ENCODE measurements around the gene TTLL10.

Gene TTLL10, protein sequence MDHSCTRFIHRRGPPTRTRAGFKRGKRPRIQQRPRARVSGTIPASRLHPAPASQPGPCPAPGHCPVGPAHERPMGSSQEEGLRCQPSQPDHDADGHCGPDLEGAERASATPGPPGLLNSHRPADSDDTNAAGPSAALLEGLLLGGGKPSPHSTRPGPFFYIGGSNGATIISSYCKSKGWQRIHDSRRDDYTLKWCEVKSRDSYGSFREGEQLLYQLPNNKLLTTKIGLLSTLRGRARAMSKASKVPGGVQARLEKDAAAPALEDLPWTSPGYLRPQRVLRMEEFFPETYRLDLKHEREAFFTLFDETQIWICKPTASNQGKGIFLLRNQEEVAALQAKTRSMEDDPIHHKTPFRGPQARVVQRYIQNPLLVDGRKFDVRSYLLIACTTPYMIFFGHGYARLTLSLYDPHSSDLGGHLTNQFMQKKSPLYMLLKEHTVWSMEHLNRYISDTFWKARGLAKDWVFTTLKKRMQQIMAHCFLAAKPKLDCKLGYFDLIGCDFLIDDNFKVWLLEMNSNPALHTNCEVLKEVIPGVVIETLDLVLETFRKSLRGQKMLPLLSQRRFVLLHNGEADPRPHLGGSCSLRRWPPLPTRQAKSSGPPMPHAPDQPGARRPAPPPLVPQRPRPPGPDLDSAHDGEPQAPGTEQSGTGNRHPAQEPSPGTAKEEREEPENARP

DNA sequence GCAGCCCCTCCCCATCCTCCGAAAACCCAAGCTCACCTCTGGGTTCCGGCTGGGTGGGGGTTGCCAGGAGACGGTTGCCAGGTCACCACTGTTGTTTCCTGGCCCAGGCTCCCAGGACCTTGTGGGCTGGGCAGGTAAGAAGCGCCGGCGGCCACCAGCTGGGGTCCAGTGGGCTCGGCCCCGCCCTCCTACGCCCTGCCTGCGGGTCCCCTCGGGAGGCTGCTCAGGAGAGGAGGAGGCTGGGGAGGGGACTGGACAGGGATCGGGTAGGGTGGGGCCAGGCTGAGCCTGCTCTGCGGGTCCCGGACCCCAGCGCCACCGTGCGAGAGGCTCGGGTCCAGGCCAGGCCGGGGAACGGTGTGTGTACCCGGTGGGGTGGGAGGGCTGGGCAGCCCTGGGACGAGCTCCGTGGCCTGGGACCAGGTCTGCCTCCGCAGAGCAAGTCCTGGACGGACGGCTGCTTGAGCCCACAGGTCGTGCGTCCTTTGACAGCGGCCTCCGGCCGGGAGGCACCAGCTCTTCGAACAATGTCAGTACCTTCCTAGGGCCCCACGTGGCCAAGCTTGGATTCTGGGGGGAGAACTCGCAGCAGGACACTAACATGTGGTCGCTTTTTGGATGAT is at the start of gene TTLL10:
Gene TTLL10 (plus strand): TSS at position 88 of the 623 bp plus-strand sequence. CDS start 5,336 bp downstream, outside the sequence.
- peak; percentile 71 for DNase-seq (ENCODE audit: low spot score)

GRCh38 chr1:1124508-1124785 is 49.2 kb upstream of the TTLL10 start:
- no peak for DNase-seq (ENCODE audit: low spot score)

DNA sequence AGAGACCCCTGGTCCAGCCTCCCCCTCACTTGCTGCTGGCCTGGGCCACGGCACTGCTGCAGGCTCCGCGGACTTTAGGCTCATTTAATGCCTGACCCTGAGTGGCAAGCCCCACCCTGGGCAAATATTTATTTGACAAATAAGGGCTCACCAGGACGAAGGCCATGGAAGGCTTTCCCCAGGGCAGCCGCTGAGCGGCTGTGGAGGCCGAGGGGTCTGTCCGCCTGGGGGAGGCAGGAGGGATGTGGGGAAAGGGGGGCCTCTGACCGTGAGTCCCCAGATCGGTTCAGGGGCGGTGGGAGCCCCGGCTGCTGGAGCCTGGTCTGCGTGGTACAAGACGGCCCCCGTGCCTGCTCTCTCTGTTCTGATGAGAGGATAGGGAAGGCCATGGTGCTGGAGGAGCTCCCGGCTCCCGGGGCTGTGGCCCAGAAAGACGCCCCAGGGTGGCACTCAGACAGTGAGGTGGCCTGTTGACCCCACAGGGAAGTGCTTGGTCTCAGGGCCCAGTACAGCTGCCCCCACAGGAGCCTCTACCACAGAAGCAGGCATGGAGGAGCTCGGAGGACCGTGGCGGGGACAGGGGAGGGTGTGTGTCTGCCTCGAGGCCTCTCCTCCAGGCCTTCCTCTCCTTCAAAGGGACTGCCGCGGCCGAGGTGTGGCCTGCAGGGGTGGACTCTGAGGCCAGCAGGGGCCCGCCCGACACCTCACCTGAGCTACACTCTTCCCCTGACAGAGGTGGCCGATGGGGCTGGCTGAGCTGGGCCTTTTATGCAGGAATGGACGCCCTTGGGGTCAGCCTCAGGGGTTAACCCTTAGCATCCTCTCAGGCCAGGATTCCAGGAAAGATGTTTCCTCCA is 48.7 kb upstream of the TTLL10 start:
- no peak for DNase-seq (ENCODE audit: low spot score)

GRCh38 chr1:1125945-1126344 is 47.7 kb upstream of the TTLL10 start:
- no peak for DNase-seq (ENCODE audit: low spot score)

DNA sequence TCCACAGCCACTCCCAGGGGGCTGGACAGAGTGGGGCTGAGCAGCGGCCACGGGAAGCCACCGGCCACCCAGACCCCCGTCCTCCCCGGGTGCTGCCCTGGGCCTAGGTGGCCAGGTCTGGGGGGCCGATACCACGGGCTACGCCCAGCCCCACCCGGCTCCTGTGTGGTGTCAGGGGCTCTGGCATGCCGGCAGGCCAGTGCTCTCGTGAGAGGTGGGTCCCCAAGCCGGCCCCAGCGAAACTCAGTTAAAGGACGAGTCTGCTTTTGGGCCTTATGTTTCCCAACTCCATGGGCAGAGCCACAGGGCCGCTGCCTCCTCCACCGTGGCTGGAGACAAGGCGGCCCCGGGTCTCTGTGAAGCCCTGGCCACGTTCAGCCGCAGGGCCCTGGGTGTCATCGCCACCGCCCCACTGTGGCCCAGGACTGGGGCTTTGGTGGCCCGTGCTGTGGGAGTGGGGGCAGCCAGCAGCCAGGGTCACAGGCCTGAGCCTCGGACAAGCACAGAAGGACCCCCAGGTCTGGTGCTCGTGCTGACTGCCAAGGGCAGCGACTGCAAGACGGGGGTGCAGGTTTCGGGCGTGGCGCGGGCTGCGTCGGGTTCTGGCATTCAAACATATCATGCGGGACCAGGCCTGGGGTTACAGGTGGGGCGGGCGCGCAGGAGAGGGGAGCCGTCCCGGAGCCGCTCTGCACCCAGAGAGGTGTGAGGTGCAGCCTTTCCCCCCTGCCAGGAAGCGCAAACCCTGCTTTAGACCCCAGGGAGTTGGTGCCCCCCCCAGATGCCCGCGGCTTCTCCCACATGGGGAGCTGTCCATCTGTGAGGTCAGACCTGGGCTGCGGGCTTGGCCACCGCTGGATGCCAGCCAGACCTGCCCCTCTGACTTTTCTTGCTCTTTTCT is 45.9 kb upstream of the TTLL10 start:
- no peak for DNase-seq (ENCODE audit: low spot score)

DNA sequence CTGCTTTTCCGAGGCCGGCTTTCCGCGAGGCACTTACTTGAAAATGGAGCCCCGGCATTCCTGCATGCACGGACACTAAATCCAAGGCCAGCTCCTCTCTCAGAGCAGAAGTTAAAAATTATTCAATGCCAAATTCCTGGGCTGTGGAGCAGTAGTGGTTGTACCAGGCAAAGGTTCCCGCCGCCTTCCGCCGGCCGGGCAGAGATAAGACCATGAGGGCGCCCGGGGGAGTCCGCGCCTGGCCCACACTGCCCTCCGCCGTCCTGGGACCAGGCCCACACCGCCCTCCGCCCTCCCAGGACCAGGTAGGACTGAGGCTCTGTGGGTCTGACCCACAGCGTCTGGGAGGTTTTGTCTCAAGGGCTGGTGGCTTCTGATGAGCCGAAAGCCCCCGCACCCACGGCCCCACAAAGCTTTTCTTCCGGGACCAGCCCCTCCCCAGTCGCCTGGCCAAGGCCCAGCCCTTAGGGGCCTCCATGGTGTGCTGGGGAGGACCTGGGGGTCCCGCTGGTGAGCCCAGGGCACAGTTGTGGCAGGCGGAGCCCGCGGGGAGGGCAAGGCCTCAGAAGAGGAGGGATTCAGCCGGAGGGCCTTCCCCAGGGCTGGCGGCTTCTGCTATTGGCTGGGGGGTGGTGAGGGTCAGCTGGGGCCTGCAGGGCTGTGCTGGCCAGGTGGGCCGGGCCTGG is 45.1 kb upstream of the TTLL10 start:
- DNase-seq (ENCODE audit: low spot score): no peak

DNA sequence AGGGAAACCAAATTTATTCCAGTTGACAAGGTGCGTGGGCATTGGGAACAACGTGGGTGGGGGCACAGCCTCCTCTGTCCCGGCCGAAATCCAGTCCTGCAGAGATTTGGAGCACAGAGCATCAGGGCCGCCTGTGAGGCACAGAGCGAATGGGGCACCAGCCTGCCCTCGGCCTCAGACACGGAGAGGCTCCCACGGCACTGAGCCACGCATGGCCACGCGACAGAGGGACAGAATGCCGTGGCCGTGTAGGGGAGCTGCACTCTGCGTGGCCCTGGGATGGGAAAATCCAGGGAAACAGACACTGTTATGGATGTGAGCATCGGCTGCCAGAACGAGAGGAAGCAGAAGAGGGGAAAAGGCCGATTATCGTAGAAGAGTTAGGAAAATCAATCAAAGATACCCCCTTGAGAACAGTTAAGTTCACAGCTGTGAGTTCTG is 44.3 kb upstream of the TTLL10 start:
- no peak for DNase-seq (ENCODE audit: low spot score)

GRCh38 chr1:1130206-1131120 is 43.2 kb upstream of the TTLL10 start:
- no peak for DNase-seq (ENCODE audit: low spot score)

DNA sequence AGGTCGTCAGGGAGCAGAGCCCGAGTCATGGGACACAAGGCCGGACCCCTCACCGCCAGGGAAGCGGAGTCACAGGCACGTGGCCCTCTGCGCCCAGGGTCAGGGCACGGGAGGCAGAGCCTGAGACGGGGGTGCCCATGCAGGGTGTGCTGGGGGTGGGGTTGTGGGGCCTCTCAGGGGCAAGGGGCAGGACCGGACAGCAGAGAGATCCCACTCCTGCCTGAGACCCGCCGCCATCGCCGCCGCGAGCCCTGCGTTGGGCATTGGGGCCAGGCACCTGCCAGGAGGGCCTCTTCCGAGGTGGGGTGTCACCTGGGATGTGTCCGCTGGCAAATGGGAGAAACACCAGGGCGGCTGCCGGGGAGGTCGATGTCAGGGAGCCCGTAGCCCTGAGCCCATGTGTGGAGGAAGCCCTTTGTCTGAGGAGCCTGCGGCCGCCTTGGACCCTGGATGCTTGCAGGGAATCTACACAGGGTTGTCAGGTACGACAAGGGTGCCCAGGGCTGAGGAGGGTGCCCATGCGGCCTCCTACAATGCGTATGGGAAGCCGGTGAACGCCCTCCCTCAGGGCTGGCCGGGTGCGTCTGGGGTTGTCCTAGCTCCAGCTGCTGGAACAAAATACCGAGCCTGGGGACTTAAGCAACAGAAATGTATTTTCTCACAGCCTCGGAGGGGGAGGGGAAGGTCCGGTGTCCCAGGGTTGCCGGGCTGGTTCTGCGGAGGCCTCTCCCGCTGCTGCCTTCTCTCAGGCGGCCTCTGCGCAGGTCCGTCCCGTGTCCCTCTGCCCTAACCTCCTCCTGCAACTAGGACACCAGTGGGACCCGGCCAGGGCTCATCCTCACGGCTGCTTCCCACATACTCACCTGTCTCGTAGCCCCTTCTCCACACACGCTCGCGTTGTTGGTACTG is 41.4 kb upstream of the TTLL10 start:
- no peak for DNase-seq (ENCODE audit: low spot score)

- no peak for DNase-seq (ENCODE audit: low spot score)
These were observed 40.5 kb upstream of the TTLL10 start for GRCh38 chr1:1132956-1133750.

GRCh38 chr1:1134300-1134970 is 39.2 kb upstream of the TTLL10 start:
- DNase-seq (ENCODE audit: low spot score): no peak

GRCh38 chr1:1135339-1136136 is 38.1 kb upstream of the TTLL10 start:
- no peak for DNase-seq (ENCODE audit: low spot score)

DNA sequence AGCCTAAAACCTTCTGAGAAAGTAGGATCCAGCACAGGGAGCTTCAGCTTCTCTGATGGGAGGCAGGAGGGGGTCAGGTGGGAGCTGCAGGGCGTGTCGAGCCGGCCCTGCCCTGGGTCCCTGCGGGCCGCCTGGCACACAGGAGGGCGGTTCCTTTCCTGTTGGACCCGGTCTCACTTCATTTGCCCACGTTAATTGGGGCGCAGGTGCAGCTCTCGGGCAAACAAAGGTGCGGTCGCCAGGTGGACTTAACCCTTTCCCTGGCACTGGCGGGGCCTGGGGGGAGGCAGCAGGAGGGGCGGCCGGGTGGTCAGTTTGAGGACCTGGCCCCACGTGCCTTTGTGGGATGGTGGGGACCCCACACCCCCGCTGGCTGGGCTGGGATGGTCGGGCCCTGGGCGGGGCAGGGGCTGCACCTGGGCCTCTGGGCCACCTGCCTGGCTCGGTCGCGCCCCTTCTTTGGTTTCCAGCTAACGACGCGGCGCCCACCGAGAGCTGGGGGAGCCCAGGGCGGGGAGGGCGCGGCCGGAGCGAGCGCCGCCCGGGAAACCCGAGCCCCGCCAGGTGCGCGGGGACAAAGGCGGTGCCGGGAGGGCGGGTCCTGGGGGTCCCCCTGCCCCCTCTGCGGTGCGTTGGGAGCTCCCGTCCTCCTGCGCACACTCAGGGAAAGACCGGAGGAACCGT is 37.0 kb upstream of the TTLL10 start:
- DNase-seq (ENCODE audit: low spot score): peak; percentile 84

DNA sequence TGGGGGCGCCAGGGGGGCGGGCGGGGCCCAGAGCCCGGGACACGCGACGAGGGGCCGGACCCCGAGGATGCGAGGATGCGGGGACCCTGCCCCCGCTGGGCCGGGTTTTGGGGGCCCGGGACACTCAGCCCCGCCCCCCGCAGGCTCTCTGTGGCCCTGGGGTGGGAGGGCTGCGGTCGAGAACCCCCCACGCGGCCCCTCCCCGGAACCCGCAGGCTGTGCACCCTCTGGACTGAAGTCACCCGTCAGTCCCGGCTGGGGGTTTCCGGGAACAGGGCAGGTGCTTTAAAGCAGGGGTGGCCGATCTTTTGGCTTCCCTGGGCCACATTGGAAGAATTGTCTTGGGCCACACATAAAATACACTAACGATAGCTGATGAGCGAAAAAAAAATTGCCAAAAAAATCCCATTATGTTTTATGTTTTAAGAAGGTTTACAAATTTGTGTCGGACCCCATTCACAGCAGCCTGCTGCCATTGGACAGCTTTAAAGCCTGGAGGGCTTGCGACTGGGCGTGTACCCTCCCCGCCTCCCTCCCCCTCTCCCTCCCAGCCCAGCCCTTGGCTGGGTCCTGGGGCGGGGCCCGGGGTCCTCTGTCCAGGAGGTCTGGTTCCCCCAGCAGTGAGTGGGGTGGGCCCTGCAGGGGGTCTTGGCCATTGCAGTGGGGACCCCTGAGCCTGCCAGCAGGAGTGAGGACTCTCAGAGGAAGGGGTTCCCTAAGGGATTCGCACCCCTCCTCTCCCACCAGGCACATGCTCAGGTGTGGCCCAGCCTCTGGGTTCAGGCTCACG is 36.2 kb upstream of the TTLL10 start:
- DNase-seq (ENCODE audit: low spot score): no peak

DNA sequence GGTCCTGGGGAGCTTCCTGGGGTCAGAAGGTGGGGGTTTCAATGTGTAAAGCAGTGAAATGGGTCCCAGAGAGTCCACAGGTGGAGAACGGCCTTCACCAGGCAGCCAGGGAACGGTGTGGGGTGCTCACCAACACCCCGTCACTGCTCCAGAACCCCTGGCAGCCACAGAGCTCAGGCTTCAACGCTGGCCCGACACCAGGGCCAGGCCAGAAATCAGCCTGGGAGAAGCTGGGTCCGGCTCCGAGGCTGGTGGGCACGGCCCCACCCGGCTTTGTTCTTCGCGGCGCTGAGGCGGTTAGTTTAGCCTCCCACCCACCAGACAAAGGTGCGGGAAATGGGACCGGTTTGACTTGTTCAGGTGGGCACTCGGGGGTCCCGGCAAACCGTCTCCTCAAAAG is 33.0 kb upstream of the TTLL10 start:
- DNase-seq (ENCODE audit: low spot score): no peak
